ENCODE data around the gene FKBP5. TPM values are rescaled to one million over a fixed set of nuclear protein-coding genes. Genes with fewer than 3 reads are reported as not detected.
A peak's percentile ranks its signal among the peaks of the same experiment; 100 is the strongest.
"Not testable (repeated sequence)": the region's sequence is repeated elsewhere in the genome, so short reads cannot be mapped to it uniquely, and the experiment has no call there.

The FKBP5 gene
- total RNA-seq, 1 experiment from 2014 or later: 14.3 TPM

- Mint-ChIP-seq H3K4me1 (ENCODE audit: low read depth, unreplicated experiment) (no peaks in the 10 kb centered on the region), H3K4me3 (ENCODE audit: low read depth, unreplicated experiment) (no peak overlapping the region), H3K36me3 (ENCODE audit: insufficient read depth, unreplicated experiment) (no peaks in the 10 kb centered on the region), H3K27me3 (ENCODE audit: unreplicated experiment) (no peaks in the 10 kb centered on the region), H3K27ac (ENCODE audit: unreplicated experiment) (no peak overlapping the region), H3K9me3 (ENCODE audit: low read depth, unreplicated experiment) (no peaks in the 10 kb centered on the region)
- intact Hi-C loops (cut with micrococcal nuclease; ENCODE audit: unreplicated experiment): loop anchor here (5.0 kb wide), 2 partner anchors 59 to 106 kb away; partner anchors contain the start of gene FKBP5
- no peak for DNase-seq
- no peak for TF ChIP-seq CTCF (IDR thresholded peaks at IDR 0.05; ENCODE audit: unreplicated experiment)
- no TSS peak for BruUV-seq (replicated peaks)
- CTCF ChIA-PET: interaction anchor here (2.2 kb wide), 1 partner anchor 155 kb away, joined by 11 read pairs; no protein-coding TSS in a partner anchor
Measured at GRCh38 chr6:35580836-35581235, 107.9 kb downstream of the FKBP5 start.

GRCh38 chr6:35576682-35577081 is 112.0 kb downstream of the FKBP5 start:
- Mint-ChIP-seq H3K4me3 (ENCODE audit: low read depth, unreplicated experiment) (no peak overlapping the region), H3K4me1 (ENCODE audit: low read depth, unreplicated experiment) (no peaks in the 10 kb centered on the region), H3K27me3 (ENCODE audit: unreplicated experiment) (no peaks in the 10 kb centered on the region), H3K9me3 (ENCODE audit: low read depth, unreplicated experiment) (no peaks in the 10 kb centered on the region), H3K27ac (ENCODE audit: unreplicated experiment) (no peak overlapping the region), H3K36me3 (ENCODE audit: insufficient read depth, unreplicated experiment) (no peaks in the 10 kb centered on the region)
- DNase-seq: no peak
- TF ChIP-seq CTCF (IDR thresholded peaks at IDR 0.05; ENCODE audit: unreplicated experiment): no peak
- intact Hi-C loops (cut with micrococcal nuclease; ENCODE audit: unreplicated experiment): no loop called here
- CTCF ChIA-PET: interaction anchor here (0.6 to 0.7 kb wide), 2 partner anchors 101 to 128 kb away, joined by 3 to 11 read pairs; no protein-coding TSS in a partner anchor
- BruUV-seq (replicated peaks): no TSS peak

- CTCF ChIA-PET: interaction anchor here (0.6 to 0.7 kb wide), 2 partner anchors 161 to 731 kb away, joined by 4 to 5 read pairs; no protein-coding TSS in a partner anchor
- Mint-ChIP-seq H3K4me3 (ENCODE audit: low read depth, unreplicated experiment) (no peak overlapping the region), H3K9me3 (ENCODE audit: low read depth, unreplicated experiment) (no peaks in the 10 kb centered on the region), H3K27me3 (ENCODE audit: unreplicated experiment) (no peaks in the 10 kb centered on the region), H3K36me3 (ENCODE audit: insufficient read depth, unreplicated experiment) (no peaks in the 10 kb centered on the region), H3K4me1 (ENCODE audit: low read depth, unreplicated experiment) (no peaks in the 10 kb centered on the region), H3K27ac (ENCODE audit: unreplicated experiment) (no peak overlapping the region)
- intact Hi-C loops (cut with micrococcal nuclease; ENCODE audit: unreplicated experiment): no loop called here
- no peak for DNase-seq
- no peak for TF ChIP-seq CTCF (IDR thresholded peaks at IDR 0.05; ENCODE audit: unreplicated experiment)
- TSS peak; percentile 29 for BruUV-seq (replicated peaks)
Measured at GRCh38 chr6:35573495-35574110, 115.1 kb downstream of the FKBP5 start.

- H3K4me1 Mint-ChIP-seq (ENCODE audit: low read depth, unreplicated experiment); H3K36me3 Mint-ChIP-seq (ENCODE audit: insufficient read depth, unreplicated experiment); DNase-seq; H3K27ac Mint-ChIP-seq (ENCODE audit: unreplicated experiment); intact Hi-C loops (cut with micrococcal nuclease; ENCODE audit: unreplicated experiment); H3K9me3 Mint-ChIP-seq (ENCODE audit: low read depth, unreplicated experiment); CTCF ChIA-PET; BruUV-seq (replicated peaks); H3K4me3 Mint-ChIP-seq (ENCODE audit: low read depth, unreplicated experiment): not testable (repeated sequence)
- peaks cover 11% of the 10 kb centered on the region for H3K27me3 Mint-ChIP-seq (ENCODE audit: unreplicated experiment)
Measured at GRCh38 chr6:35570885-35571330, 117.8 kb downstream of the FKBP5 start.

GRCh38 chr6:35569011-35569461 is 119.7 kb downstream of the FKBP5 start:
- BruUV-seq (replicated peaks): no TSS peak
- Mint-ChIP-seq H3K36me3 (ENCODE audit: insufficient read depth, unreplicated experiment) (no peaks in the 10 kb centered on the region), H3K27me3 (ENCODE audit: unreplicated experiment) (peaks cover 29% of the 10 kb centered on the region), H3K4me3 (ENCODE audit: low read depth, unreplicated experiment) (no peak overlapping the region), H3K27ac (ENCODE audit: unreplicated experiment) (no peak overlapping the region), H3K9me3 (ENCODE audit: low read depth, unreplicated experiment) (peaks cover 4% of the 10 kb centered on the region), H3K4me1 (ENCODE audit: low read depth, unreplicated experiment) (no peaks in the 10 kb centered on the region)
- no peak for TF ChIP-seq CTCF (IDR thresholded peaks at IDR 0.05; ENCODE audit: unreplicated experiment)
- intact Hi-C loops (cut with micrococcal nuclease; ENCODE audit: unreplicated experiment): no loop called here
- peak; percentile 32 for DNase-seq
- CTCF ChIA-PET: interaction anchor here (0.6 kb wide), 1 partner anchor 723 kb away, joined by 9 read pairs; no protein-coding TSS in a partner anchor
